Pulmonary artery endothelial cell (primary cell): ENCODE measurements around the gene TNC. TPM values are rescaled to one million over a fixed set of nuclear protein-coding genes. Genes with fewer than 3 reads are reported as not detected.

Experiments
- DNase-seq: peaks from one replicate; pipeline ENCODE4 v3.0.0-alpha.2; 2011; ENCODE audit warnings: low read depth, low spot score
- total RNA-seq: library from RNA; depleted of rRNA; stranded (reverse); fragments of >200 nt; gene quantifications from 2 replicates; pipeline ENCODE4 v1.2.3, GENCODE V29; 2014

The TNC gene
- total RNA-seq, 1 donor from 2014 or later = 0.07 TPM

- DNase-seq = no peak
Observed at GRCh38 chr9:114981063-114981462, 136.9 kb downstream of the TNC start.

GRCh38 chr9:114973216-114973615 is 144.7 kb downstream of the TNC start:
- DNase-seq = no peak

GRCh38 chr9:114972510-114973136 is 145.3 kb downstream of the TNC start:
- DNase-seq = no peak

Other genes starting within 250 kb of the TNC start
- gene TNFSF8, start 187.6 kb downstream of the TNC start, total RNA-seq = not detected in 2 replicates